Measurements from ENCODE around the gene FBXO31.

Gene FBXO31

GRCh38 chr16:87330257-87330624, 53.3 kb downstream of the FBXO31 start:
- Histone ChIP-seq H3K27me3 (ENCODE audit: insufficient read depth, poor library complexity, severe bottlenecking) (no peaks in the 10 kb centered on the region), H3K4me3 (replicated peaks; ENCODE audit: insufficient read depth, low read length) (no peak overlapping the region), H3K27ac (replicated peaks) (no peak overlapping the region)
- DNase-seq (ENCODE audit: low read depth in 1 of 2, low spot score in 1 of 2): no peak
- TF ChIP-seq GABPA (IDR thresholded peaks at IDR 0.05; ENCODE audit: low read depth) (no peak), SPI1 (IDR thresholded peaks at IDR 0.05; ENCODE audit: borderline replicate concordance, low read depth) (no peak), POLR2AphosphoS5 (IDR thresholded peaks at IDR 0.05; ENCODE audit: low read depth) (no peak)
- TF ChIP-seq, protein P1, sequence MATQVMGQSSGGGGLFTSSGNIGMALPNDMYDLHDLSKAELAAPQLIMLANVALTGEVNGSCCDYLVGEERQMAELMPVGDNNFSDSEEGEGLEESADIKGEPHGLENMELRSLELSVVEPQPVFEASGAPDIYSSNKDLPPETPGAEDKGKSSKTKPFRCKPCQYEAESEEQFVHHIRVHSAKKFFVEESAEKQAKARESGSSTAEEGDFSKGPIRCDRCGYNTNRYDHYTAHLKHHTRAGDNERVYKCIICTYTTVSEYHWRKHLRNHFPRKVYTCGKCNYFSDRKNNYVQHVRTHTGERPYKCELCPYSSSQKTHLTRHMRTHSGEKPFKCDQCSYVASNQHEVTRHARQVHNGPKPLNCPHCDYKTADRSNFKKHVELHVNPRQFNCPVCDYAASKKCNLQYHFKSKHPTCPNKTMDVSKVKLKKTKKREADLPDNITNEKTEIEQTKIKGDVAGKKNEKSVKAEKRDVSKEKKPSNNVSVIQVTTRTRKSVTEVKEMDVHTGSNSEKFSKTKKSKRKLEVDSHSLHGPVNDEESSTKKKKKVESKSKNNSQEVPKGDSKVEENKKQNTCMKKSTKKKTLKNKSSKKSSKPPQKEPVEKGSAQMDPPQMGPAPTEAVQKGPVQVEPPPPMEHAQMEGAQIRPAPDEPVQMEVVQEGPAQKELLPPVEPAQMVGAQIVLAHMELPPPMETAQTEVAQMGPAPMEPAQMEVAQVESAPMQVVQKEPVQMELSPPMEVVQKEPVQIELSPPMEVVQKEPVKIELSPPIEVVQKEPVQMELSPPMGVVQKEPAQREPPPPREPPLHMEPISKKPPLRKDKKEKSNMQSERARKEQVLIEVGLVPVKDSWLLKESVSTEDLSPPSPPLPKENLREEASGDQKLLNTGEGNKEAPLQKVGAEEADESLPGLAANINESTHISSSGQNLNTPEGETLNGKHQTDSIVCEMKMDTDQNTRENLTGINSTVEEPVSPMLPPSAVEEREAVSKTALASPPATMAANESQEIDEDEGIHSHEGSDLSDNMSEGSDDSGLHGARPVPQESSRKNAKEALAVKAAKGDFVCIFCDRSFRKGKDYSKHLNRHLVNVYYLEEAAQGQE (IDR thresholded peaks at IDR 0.05; ENCODE audit: insufficient replicate concordance, low read depth): no peak
- TF ChIP-seq, protein P2, sequence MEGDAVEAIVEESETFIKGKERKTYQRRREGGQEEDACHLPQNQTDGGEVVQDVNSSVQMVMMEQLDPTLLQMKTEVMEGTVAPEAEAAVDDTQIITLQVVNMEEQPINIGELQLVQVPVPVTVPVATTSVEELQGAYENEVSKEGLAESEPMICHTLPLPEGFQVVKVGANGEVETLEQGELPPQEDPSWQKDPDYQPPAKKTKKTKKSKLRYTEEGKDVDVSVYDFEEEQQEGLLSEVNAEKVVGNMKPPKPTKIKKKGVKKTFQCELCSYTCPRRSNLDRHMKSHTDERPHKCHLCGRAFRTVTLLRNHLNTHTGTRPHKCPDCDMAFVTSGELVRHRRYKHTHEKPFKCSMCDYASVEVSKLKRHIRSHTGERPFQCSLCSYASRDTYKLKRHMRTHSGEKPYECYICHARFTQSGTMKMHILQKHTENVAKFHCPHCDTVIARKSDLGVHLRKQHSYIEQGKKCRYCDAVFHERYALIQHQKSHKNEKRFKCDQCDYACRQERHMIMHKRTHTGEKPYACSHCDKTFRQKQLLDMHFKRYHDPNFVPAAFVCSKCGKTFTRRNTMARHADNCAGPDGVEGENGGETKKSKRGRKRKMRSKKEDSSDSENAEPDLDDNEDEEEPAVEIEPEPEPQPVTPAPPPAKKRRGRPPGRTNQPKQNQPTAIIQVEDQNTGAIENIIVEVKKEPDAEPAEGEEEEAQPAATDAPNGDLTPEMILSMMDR (IDR thresholded peaks at IDR 0.05; ENCODE audit: insufficient read depth, low read length): no peak

GRCh38 chr16:87329436-87330256, 53.9 kb downstream of the FBXO31 start:
- DNase-seq (ENCODE audit: low read depth in 1 of 2, low spot score in 1 of 2): no peak
- Histone ChIP-seq H3K27me3 (ENCODE audit: insufficient read depth, poor library complexity, severe bottlenecking) (no peaks in the 10 kb centered on the region), H3K4me3 (replicated peaks; ENCODE audit: insufficient read depth, low read length) (no peak overlapping the region), H3K27ac (replicated peaks) (no peak overlapping the region)
- TF ChIP-seq SPI1 (IDR thresholded peaks at IDR 0.05; ENCODE audit: borderline replicate concordance, low read depth): no peak
- TF ChIP-seq, protein P1 (IDR thresholded peaks at IDR 0.05; ENCODE audit: insufficient replicate concordance, low read depth): no peak
- TF ChIP-seq GABPA (IDR thresholded peaks at IDR 0.05; ENCODE audit: low read depth): no peak
- TF ChIP-seq, protein P2 (IDR thresholded peaks at IDR 0.05; ENCODE audit: insufficient read depth, low read length): no peak
- no peak for TF ChIP-seq POLR2AphosphoS5 (IDR thresholded peaks at IDR 0.05; ENCODE audit: low read depth)

- Histone ChIP-seq H3K27ac (replicated peaks) (no peak overlapping the region), H3K27me3 (ENCODE audit: insufficient read depth, poor library complexity, severe bottlenecking) (no peaks in the 10 kb centered on the region), H3K4me3 (replicated peaks; ENCODE audit: insufficient read depth, low read length) (no peak overlapping the region)
- no peak for TF ChIP-seq SPI1 (IDR thresholded peaks at IDR 0.05; ENCODE audit: borderline replicate concordance, low read depth)
- no peak for TF ChIP-seq POLR2AphosphoS5 (IDR thresholded peaks at IDR 0.05; ENCODE audit: low read depth)
- TF ChIP-seq GABPA (IDR thresholded peaks at IDR 0.05; ENCODE audit: low read depth): no peak
- TF ChIP-seq, protein P2 (IDR thresholded peaks at IDR 0.05; ENCODE audit: insufficient read depth, low read length): no peak
- TF ChIP-seq, protein P1 (IDR thresholded peaks at IDR 0.05; ENCODE audit: insufficient replicate concordance, low read depth): no peak
- DNase-seq (ENCODE audit: low read depth in 1 of 2, low spot score in 1 of 2): no peak
Observed at GRCh38 chr16:87328846-87329245, 54.7 kb downstream of the FBXO31 start.
